GM18517 (cell line): ENCODE measurements around the gene FDXR.

ENCODE experiments used
- ATAC-seq: cut with Tn5 transposase; IDR thresholded peaks from one replicate; pipeline ENCODE4 v1.9.1; 2021; ENCODE audit warnings: mild to moderate bottlenecking, moderate library complexity; ENCODE audit not compliant: unreplicated experiment

The FDXR gene

DNA sequence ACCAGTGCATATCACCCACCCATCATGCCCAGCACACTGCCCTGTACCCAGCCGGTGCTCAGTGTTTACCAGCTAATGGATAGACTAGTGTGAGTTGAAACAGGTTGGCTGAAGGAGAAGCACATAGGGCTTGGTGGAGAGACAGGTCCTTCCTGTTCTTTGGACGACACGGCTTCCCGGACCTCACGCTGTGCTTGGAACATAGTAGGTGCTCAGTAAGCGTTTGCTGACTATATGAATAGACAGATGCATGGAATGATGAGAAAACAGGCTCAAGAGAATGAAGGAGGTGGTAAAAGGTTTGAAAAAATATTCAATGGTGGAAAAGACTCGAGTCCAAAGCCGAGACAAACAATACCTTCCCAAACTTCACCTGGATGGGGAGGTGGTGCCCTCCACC is 27.4 kb upstream of the FDXR start:
- no peak for ATAC-seq

- no peak for ATAC-seq
These were observed 25.7 kb upstream of the FDXR start for GRCh38 chr17:74898376-74898946.

DNA sequence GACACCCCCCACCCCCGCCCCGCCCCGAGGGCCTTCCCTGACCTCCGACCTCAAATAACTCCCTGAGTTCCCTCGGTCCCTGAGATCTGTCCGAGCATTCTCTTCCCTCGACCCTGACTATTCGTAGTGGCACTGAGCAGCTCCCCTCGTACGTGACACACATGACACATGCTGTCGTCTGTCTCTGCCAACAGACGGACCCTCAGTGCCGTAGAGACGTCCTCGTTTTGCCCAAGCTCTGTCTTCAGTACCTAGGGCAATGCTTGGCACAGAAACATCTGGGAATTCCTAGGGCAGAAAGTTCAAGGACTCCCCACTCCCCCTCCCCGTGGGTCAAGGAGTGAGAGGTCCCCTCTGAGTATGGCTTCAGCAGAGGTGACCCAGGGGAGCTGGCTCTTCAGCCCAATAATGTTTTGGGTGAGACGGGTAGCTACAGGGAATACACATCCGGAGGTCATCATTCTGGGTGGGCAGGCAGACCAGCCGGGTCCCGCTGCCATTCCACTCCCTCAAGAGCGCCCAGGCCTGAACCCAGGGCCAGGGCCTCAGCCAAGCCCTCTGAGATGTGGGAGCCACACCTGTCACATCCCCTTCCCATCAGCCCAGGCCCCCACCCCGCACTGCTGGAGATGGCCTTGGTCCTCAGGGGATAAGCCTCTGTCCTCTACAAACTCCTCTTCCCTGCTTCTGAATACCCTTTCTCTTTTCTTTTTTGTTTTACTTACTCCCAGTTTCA is 21.3 kb upstream of the FDXR start:
- no peak for ATAC-seq

DNA sequence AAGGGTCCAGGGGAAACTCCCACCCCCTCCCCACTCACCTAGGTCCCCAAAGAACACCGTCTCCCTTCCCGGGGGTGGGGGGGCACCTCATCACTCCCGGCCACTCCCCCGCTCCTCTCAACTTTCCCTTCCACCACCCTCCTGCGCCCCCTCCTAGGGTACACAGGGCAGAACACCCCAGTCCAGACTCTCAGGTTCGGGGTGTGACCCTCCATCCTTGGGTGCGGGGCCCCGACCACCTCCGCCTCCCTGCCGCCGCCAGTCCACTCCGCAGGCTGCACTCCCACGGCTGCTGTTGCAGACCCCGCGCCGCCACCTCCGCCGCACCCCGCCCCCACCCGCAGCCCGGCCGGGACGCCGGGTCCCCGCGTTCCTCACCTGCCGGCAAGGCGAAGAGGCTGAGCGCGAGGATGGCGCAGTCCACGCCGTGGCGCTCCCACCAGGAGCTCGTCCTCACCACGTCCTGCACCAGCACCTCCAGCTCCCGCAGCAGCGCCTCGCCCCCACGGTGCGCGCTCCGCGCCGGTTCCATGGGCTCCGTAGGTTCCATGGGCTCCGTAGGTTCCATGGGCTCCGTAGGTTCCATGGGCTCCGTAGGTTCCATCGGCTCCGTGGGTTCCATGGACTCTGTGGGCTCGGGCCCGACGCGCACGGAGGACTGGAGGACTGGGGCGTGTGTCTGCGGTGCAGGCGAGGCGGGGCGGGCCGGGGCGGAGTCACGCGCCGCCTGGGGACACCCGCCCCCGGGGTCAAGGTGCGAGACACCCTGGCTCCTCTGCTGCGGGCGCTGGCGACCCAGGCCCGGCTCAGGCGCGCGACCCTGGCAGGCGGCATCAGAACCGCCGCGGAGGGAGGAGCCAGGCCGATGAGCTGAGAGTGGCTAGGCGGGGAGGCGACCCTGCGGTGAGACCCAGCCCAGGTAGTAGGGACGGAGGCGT is 20.4 kb upstream of the FDXR start, which contains the start of gene FADS6:
TSS of gene FADS6 (minus strand) at position 660 of the 938 bp plus-strand sequence. CDS start at position 622, 38 bp downstream.
- no peak for ATAC-seq

GRCh38 chr17:74892013-74892841 is 19.4 kb upstream of the FDXR start:
- ATAC-seq: no peak

GRCh38 chr17:74890554-74890953 is 17.8 kb upstream of the FDXR start:
- ATAC-seq: no peak

- ATAC-seq: no peak
These were observed 15.7 kb upstream of the FDXR start for GRCh38 chr17:74888469-74888868.

DNA sequence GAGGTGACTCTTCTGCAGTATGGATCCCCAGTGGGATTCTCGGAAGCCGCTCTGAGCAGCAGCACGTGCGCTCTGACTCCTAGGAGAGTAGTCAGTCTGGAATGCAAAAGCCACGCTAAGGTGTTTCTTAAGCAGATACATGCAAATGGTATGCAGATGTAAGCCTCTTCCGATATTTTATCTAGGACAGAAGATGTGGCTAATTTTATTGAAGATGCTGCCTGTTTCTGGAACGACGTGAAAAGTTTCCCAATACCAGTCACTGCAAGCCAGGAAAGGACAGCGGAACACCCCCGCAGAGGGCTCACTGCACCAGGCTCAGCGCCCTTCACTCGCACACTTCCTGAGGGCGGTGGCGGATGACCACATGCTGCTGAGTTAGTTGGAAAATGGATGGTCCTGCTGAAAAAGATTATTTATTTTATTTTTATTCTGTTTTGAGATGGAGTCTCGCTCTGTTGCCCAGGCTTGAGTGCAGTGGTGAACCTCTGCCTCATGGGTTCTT is 10.5 kb upstream of the FDXR start:
- ATAC-seq: no peak

- ATAC-seq: no peak
These were observed 9.9 kb upstream of the FDXR start for GRCh38 chr17:74882517-74883240.

DNA sequence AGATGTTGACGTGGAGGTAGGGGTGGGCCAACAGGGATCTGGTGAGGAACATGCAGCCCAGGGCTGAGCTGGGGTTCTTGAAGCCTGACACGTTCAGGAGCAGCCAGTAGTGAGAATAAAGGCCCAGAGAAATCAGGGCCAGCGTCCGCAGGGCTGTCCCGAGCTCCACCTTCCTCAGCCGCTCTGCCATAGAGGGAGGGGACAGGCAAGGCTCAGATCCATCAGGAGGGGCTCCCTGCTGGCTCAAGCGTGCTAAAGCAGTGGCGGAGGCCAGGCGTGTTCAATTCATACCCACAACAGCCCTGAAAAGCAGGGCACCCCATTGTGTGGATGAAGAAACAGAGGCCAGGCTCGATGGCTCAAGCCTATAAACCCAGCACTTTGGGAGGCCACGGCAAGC is 8.3 kb upstream of the FDXR start:
- no peak for ATAC-seq

DNA sequence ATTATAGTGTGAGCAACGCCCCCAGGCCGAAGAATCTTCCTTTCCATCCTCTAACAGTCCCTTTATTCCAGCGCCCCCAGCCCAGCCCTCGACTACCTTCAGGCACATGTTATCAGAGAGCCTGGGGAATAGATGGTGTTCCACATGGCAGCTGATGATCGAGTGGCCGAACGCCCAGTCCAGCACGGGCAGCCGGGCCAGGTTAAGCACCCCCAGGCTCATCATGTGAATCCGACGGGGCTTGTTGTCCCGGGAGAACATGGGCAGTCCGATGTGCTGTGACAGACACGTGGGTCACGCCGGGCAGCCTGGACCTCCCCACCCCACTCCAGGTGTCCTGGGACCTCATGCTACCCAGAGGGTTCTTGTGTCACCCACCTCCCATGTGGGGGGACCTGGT is 6.5 kb upstream of the FDXR start:
- ATAC-seq: no peak

- ATAC-seq: no peak
These were observed 5.9 kb upstream of the FDXR start for GRCh38 chr17:74878658-74879057.

DNA sequence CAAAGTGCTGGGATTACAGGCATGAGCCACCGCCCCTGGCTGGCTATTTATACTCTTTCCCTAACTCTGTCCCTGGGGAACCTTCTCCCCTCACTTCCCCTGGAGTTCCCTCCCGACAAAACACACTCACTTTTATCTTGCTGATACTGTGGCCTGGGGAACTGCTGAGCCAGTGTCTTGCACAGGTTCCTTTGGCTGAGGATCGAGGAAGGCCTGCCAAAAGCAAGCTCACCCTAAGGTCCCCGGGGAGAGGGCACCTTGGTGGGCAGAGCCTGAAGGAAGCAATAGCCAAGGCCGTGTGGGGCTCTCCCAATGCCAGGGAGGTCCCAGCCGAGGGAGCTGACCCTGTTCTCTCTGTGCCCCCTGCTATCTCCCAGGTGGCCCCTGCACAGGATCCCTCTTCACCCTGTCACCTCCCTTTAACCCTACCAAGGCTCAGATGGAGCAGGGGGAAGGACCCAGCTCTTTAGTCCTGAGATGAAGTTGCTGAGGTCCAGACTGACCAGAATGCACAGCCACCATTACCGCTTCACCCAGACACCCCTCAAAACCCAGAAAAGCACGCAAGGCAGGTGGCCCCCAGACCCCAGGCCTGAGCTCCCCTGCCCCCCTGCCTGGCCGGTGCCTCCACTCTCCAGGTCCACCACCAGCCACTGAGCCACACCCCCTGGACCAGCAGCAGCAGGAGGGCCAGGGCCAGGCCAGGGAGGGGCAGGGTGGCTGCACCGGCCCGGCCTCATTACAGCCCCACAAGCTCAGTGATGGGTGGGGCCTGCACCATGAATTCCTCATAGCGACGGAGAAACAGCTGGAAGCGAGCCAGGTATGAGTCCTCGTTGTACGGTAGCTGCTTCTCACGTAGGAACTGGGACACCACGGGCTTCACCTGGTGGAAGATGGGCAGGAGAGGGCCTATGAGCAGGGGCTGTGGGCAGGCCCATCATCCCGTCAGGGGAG is 5.1 kb upstream of the FDXR start:
- no peak for ATAC-seq

GRCh38 chr17:74875977-74876593 is 3.3 kb upstream of the FDXR start:
- ATAC-seq: no peak

DNA sequence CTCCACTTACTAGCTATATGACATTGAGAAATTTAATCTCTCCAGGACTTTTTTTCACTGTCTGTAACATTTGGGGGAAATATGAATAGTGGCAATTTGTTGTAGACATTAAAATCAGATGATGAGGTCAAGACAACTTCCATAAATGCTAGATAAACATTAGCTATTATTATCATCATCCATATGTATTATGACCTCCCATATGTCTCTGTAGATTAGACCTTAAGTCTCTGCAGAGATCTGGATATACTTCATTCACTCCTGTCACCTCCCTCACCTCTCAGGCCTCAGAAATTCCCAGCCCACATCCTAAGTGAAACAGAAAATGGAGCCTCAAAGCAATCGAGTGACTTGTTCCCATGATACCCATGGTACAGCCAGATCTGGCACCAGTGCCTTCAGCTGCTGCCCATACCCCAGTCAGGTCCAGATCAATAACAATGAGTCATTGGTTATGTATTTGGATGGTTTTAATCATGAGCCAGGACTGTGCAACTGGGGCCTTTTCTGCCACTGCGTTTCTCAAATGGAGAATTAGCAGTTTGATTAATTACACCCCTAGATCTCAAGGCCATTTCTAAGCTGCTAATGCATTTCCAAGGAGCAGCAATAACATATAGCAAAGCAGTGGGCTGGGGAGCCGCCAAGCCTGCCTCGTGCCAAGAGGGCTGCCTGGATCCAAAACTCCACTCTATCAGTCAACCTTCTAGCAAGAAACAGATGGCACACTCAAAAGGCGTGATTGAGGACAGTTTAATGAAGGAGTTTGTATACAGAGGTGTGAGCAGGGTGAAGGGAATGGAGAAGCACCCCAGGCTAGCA is 2.6 kb upstream of the FDXR start:
- no peak for ATAC-seq

DNA sequence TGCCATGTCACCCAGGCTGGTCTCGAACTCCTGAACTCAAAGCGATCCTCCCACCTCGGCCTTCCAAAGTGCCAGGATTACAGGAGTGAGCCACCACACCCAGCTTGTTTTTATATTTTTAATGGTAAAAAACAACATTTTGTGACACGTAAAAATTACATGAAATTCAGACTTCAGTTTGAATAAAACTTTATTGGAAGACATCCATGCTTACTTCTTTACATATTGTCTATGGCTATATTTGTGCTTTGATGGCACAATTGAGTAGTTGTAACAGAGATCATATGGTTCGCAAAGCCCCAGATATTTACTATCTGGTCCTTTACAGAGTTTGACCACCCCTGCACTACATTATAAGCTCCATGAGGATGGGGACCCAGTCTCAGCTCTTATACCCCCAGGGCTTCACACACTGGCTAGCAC is 1.8 kb upstream of the FDXR start:
- no peak for ATAC-seq

DNA sequence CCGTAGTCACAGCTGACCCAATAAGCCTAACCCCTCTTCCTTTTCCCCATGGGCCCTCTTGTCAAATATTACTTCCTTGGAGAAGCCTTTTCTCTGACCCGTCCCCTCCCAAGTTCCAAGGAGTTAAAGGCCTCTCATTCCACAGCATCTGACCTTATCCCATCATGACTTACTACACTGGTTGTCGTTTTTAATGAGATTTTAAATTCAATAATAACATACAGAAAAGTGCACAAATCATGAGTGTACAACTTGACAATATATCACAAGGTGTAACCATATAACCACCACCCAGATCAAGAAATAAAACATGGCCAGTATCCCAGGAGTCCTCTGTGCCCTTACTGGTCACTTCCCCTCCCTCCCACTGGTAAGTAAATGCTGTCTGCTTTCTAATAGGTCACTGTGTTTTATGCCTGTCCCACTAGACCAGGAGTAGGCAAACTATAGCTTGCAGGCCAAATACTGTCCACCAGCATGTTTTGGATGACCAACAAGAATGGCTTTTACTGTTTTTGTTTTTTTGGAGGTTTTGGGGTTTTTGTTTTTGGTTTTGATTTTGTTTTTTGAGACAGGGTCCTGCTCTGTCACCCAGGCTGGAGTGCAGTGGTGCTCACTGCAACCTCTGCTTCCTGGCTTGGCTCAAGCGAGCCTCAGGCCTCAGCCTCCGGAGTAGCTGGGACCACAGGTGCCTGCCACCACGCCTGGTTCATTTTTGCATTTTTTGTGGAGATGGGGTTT is 1.2 kb upstream of the FDXR start:
- no peak for ATAC-seq
